ENCODE results near the gene BBLN. TPM values are rescaled to one million over a fixed set of nuclear protein-coding genes. Genes with fewer than 3 reads are reported as not detected.

The BBLN gene
- total RNA-seq, 2 donors from 2014 or later = 67.6 to 82.2 TPM

DNA sequence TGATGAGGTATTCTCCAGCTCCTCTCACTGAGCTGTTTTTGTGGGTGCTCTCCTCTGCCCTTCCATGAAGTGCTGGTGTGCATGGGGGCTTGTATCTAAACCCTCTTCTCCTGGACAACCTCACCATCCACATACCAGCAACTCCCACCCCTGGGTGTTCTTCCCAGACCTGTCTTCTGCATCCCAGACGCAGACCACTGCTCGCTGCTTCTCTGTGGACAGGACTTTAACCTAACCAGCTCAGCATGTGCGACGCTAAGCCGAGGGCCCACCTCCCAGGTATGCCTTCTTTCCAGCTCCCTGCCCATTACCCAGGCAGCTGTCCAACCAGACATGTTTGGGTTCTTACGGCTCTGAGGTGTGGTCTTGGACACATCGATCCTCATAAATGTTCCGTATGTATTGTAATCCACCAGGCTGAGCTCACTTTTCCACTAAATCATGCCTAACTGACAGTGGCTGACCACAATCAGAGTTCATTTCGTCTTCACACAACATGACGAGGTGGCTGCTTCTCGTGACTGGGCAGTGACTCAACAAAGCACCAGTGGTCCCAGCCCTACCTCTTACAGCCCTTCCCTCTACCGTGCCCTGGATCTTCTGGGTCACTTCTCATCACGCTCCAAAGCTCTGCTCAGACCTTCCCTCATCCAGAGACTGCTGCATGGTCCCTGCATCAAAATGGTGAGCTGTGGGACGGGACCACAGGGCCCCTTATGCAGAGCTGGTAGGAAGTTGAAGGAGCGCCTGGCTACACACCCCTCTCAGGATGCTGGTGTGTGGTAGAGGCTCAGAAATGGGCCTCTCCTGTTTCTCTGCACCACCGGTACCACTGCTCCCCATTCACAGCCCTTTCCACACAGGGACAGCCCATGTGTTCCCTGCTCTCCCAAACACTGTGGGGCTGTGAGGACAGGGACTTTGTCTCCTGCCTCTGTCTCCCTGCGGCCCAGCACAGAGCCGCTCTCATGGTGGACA is 23.0 kb upstream of the BBLN start:
- ATAC-seq = no peak
- Mint-ChIP-seq H3K36me3 (no peaks in the 10 kb centered on the region), H3K9me3 (no peaks in the 10 kb centered on the region), H3K27ac (no peak overlapping the region)
- DNase-seq (ENCODE audit: low spot score in 2 of 2) = no peak

DNA sequence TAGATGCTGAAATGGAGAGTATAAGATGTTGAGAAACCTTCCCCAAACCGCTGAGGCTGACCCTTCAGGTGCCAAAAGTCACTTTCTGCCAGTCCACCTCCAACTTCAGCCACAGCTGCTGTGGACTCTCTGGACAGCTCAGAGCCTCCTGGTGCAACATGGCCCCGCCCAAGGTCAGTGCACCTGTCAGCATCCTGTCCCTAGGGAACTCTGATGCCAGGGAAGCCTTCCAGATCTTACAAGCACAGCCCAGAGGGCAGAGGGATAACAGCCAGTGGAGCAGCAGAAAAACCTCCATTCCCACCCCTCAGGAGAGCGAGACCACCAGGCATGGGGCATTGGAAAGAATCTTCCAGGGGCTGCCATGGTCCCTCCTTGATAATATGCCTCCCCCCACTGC is 22.1 kb upstream of the BBLN start:
- DNase-seq (ENCODE audit: low spot score in 2 of 2) (no peak), ATAC-seq (no peak)
- H3K36me3 Mint-ChIP-seq = no peaks in the 10 kb centered on the region
- no peak overlapping the region for H3K27ac Mint-ChIP-seq
- no peaks in the 10 kb centered on the region for H3K9me3 Mint-ChIP-seq

DNA sequence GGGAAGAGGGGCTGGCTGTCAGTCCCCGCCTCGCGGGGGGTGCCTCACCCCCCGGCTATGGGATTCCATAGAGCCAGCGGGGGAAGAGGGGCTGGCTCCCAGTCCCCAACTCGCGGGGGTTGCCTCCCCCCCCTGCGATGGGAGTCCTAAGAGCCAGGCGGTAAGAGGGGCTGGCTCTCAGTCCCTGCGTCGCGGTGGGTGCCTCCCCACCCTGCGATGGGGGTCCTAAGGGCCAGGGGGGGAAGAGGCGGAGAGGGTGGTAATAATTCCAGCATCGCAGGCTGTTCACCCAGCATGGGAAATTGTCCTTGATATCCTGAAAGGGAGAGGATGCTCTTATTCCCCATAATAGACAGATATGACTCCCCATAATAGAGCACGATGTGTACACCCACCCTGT is 20.4 kb upstream of the BBLN start:
- Mint-ChIP-seq H3K27ac (no peak overlapping the region), H3K36me3 (no peaks in the 10 kb centered on the region), H3K9me3 (no peaks in the 10 kb centered on the region)
- ATAC-seq (no peak), DNase-seq (ENCODE audit: low spot score in 2 of 2) (no peak)

- DNase-seq (ENCODE audit: low spot score in 2 of 2) (no peak), ATAC-seq (no peak)
- Mint-ChIP-seq H3K36me3 (no peaks in the 10 kb centered on the region), H3K9me3 (no peaks in the 10 kb centered on the region), H3K27ac (peak overlapping the region; percentile 6 to 95)
Observed at GRCh38 chr9:128141604-128142003, 18.5 kb upstream of the BBLN start.

DNA sequence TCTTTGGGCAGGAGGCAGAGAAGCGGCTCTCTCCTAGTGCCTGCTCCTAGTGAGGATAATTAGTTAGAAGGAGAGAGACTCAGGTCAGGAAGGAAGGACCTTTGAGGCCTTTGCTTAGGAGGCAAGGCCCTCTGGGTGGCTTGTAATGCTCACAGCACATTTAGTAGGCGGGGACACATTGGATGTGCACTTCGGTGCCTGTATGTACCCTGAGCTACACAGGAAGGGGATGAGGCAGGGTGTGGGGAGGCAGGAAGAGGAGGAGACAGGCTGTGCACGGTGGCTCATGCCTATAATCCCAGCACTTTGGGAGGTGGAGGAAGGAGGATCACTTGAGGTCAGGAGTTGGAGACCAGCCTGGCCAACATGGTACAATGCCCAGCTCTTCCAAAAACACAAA is 18.0 kb upstream of the BBLN start:
- H3K36me3 Mint-ChIP-seq = no peaks in the 10 kb centered on the region
- ATAC-seq (peak in 1 of 2 donors; percentile 46), DNase-seq (ENCODE audit: low spot score in 2 of 2) (no peak)
- H3K27ac Mint-ChIP-seq = peak overlapping the region; percentile 6 to 95
- no peaks in the 10 kb centered on the region for H3K9me3 Mint-ChIP-seq

DNA sequence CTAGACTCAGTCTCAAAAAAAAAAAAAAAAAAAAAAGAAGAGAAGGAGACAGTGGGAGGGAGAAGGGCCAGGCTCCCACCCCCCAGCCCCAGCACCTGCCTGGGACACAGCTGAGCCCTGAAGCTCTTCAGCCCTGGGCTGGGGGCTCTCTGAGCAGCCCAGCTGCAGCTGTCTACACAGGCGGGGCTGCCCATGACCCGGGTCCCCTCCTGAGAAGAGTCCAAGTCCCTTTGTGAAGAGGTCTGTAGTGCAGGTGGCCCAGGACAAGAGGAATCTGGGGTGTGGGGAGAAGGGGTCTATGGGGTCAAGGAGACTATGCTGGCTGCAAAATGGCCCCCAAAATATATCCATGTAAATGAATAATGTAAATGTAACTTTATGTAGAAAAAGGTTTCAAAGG is 17.5 kb upstream of the BBLN start:
- DNase-seq (ENCODE audit: low spot score in 2 of 2) (no peak), ATAC-seq (no peak)
- no peaks in the 10 kb centered on the region for H3K9me3 Mint-ChIP-seq
- no peak overlapping the region for H3K27ac Mint-ChIP-seq
- H3K36me3 Mint-ChIP-seq = no peaks in the 10 kb centered on the region

GRCh38 chr9:128143525-128144238 is 16.4 kb upstream of the BBLN start:
- H3K36me3 Mint-ChIP-seq = no peaks in the 10 kb centered on the region
- DNase-seq (ENCODE audit: low spot score in 2 of 2) (no peak), ATAC-seq (no peak)
- H3K9me3 Mint-ChIP-seq = no peaks in the 10 kb centered on the region
- peak overlapping the region in 1 of 2 donors; percentile 52 for H3K27ac Mint-ChIP-seq

GRCh38 chr9:128144239-128145181 is 15.6 kb upstream of the BBLN start:
- Mint-ChIP-seq H3K9me3 (no peaks in the 10 kb centered on the region), H3K27ac (no peak overlapping the region), H3K36me3 (no peaks in the 10 kb centered on the region)
- ATAC-seq = no peak
- DNase-seq (ENCODE audit: low spot score in 2 of 2) = no peak

DNA sequence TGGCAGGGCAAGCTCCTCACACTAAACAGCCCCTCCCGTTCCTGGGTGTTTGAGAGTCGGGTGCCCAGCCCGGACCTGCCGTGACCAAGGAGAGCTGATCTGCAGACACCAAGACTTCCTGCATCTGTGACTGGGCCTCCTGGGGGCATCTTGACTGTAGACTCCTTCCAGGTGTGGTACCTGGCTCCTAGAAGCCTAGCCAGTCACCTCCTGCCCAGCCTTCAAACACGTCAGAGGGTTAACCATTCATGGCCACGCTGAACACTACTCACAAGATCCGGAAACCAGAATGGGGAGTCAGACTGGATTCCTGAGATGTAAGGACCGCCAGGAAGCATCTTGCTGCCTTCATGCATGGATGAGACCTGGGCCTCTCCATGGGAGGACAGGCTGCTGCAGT is 14.5 kb upstream of the BBLN start:
- Mint-ChIP-seq H3K9me3 (no peaks in the 10 kb centered on the region), H3K27ac (no peak overlapping the region), H3K36me3 (no peaks in the 10 kb centered on the region)
- ATAC-seq = no peak
- DNase-seq (ENCODE audit: low spot score in 2 of 2) = no peak

DNA sequence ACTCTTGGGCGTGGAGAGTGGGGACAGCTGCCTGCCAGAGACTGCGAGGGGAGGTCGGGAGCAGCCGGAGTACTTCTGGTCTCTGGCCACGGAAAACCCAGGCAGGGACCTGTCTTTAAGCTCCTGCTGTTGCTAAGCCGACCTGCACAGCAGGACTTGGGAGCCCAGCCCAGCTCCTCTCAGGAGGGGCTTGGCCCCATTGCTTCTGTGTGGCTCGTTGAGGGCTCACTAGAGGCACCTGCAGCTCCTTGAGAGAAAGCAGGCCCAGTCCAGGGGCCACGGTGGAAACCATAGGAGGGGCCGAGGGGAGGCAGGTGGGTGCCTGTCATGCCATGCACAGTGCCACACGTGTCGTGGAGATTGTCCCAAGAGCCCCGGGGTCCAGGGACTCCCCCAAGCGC is 14.1 kb upstream of the BBLN start:
- no peak for ATAC-seq

GRCh38 chr9:128146591-128147120 is 13.4 kb upstream of the BBLN start:
- DNase-seq (ENCODE audit: low spot score in 2 of 2) (no peak), ATAC-seq (no peak)
- H3K9me3 Mint-ChIP-seq = no peaks in the 10 kb centered on the region
- no peaks in the 10 kb centered on the region for H3K36me3 Mint-ChIP-seq
- H3K27ac Mint-ChIP-seq = no peak overlapping the region

More for the DNA sequence above, 14.1 kb upstream of the BBLN start:
- no peaks in the 10 kb centered on the region for H3K9me3 Mint-ChIP-seq
- no peaks in the 10 kb centered on the region for H3K36me3 Mint-ChIP-seq
- no peak overlapping the region for H3K27ac Mint-ChIP-seq
- DNase-seq (ENCODE audit: low spot score in 2 of 2) = no peak

DNA sequence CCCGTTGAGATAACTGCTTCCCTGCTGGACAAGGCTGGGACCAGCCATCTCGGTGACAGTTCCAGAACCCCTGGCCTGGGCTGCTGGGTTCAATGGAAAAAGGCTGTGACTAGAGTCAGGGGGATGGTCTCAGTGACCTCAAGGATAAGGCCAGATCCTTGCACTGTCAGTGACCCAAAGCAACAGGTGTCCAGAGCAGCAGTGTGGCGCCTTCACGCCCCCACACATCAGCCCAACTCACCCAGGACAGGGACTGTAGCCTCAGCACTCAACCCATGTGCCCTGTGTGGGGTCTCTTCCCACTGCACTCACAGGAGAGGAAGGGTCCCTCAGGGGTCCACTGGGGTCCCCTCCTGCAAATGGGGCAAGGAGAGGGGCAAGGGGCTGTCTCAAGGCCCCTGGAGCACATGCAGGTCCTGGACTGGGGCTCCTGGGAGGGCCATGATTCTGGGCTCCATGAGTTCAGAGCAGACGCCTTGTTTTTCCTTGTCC is 11.5 kb upstream of the BBLN start:
- ATAC-seq (no peak), DNase-seq (ENCODE audit: low spot score in 2 of 2) (no peak)
- Mint-ChIP-seq H3K27ac (no peak overlapping the region), H3K36me3 (no peaks in the 10 kb centered on the region), H3K9me3 (no peaks in the 10 kb centered on the region)

GRCh38 chr9:128149001-128149701 is 10.9 kb upstream of the BBLN start, which contains the start of gene LCN2:
LCN2 (plus strand) TSS chr9:128149453; CDS start chr9:128149526, 73 bp downstream.
- H3K9me3 Mint-ChIP-seq = no peaks in the 10 kb centered on the region
- no peak for ATAC-seq
- H3K36me3 Mint-ChIP-seq = no peaks in the 10 kb centered on the region
- no peak within 1 kb of the TSS for H3K27ac Mint-ChIP-seq
- DNase-seq (ENCODE audit: low spot score in 2 of 2) = no peak

GRCh38 chr9:128149951-128150593 is 10.0 kb upstream of the BBLN start:
- DNase-seq (ENCODE audit: low spot score in 2 of 2) = no peak
- no peaks in the 10 kb centered on the region for H3K9me3 Mint-ChIP-seq
- ATAC-seq = peak in 1 of 2 donors; percentile 22
- H3K27ac Mint-ChIP-seq = no peak overlapping the region
- H3K36me3 Mint-ChIP-seq = no peaks in the 10 kb centered on the region

GRCh38 chr9:128150594-128151308 is 9.3 kb upstream of the BBLN start:
- DNase-seq (ENCODE audit: low spot score in 2 of 2) (peak in 1 of 2 donors; percentile 26), ATAC-seq (peak in 1 of 2 donors; percentile 77)
- H3K36me3 Mint-ChIP-seq = no peaks in the 10 kb centered on the region
- H3K27ac Mint-ChIP-seq = no peak overlapping the region
- no peaks in the 10 kb centered on the region for H3K9me3 Mint-ChIP-seq

All from activated naive CD4-positive, alpha-beta T cell treated with anti-CD3 and anti-CD28 coated beads, Interleukin-2, amount 50 U/mL, for 72 hours (primary cell).